HG02588 (cell line): Measurements from ENCODE around the gene CLCN2.

Experiments
- ATAC-seq: cut with Tn5 transposase; IDR thresholded peaks from one replicate; pipeline ENCODE4 v1.9.1; 2021; ENCODE audit warnings: mild to moderate bottlenecking, moderate library complexity; ENCODE audit not compliant: unreplicated experiment

Gene CLCN2

DNA sequence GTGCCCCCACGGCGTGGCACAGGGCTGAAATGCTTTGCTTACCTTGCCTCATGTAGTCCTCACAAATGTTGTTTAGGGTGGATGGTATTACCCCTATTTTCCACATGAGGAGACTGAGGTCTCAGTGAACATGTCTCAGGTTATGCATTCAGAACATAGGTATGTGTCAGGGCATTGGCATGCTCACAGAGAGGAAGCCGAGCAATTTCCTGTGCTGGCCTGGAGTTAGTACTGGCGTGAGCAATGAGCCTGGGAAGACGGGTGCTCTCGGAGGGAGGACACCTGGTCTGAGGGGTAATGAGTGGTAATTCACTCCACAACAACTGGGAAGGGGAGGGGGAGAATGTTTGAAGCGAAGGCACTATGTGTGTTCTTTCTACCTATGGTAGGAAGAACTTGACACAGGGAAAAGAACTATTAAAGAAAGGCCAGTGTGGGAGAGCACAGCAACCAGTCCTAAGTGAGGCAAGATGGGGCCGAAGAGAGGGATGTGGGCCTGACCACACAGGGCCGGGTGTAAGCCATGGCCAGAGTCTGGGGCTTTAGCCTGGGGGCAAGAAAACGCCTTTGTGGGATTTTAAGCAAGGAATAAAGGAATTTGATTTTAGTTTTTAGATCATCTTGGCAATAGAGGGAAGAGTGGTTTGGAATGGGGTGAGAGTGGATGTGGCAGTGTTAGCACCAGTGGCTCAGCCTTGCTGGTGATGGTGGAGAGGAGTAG lies 28.9 kb downstream of the CLCN2 start:
- ATAC-seq: no peak

DNA sequence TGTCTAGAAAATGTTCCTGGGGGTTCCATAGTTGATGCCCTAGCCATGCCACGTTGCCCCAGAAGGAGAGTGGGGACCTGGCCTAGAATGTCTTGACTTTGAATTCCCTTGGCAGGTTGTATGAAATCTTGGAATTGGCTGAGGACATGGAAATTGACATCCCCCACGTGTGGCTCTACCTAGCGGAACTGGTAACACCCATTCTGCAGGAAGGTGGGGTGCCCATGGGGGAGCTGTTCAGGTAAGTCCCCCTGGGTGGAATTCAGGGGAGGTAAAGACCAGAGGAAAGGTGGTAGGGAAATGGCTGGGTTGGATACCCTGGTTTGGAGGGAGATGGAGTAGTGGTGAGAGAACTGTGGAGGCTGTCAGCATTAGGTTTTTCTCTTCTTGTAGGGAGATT lies 32.9 kb downstream of the CLCN2 start:
- ATAC-seq: no peak

DNA sequence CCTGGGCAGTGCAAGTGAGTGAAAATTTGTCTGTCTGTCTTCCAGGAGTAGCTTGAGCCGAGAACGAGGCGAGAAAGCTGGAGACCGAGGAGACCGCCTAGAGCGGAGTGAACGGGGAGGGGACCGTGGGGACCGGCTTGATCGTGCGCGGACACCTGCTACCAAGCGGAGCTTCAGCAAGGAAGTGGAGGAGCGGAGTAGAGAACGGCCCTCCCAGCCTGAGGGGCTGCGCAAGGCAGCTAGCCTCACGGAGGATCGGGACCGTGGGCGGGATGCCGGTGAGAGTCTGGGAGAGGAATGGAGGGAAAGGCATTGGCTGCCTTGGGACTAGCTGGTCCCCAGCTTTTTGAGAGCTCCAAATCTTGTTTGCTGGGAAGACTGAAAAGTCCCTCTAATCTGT lies 34.2 kb downstream of the CLCN2 start:
- no peak for ATAC-seq

DNA sequence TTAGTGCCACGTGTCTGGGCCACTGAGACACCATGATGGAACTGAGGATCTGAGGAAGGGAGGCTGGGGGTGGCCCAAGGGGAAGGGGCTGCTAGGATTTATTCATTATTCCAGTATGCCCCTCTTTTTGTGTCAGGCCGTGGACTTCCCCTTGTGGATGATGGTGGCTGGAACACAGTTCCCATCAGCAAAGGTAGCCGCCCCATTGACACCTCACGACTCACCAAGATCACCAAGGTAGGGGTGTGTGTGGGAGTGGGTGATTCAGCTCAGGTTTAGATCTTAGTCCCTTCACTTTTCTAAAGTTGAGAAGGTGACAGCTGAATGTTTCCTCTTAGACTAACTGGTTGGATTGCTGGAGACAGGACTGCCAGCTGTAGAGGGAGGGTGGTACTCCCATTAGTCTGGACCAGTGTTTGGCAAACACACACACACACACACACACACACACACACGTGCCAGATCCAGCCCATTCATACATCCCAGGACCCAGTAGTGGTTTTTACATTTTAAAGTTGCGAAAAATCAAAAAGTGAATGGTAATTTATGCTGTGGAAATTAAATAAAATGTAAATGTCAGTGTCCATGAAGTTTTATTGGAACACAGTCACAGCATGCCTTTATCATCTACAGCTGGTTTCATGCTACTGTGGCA lies 35.6 kb downstream of the CLCN2 start:
- no peak for ATAC-seq

DNA sequence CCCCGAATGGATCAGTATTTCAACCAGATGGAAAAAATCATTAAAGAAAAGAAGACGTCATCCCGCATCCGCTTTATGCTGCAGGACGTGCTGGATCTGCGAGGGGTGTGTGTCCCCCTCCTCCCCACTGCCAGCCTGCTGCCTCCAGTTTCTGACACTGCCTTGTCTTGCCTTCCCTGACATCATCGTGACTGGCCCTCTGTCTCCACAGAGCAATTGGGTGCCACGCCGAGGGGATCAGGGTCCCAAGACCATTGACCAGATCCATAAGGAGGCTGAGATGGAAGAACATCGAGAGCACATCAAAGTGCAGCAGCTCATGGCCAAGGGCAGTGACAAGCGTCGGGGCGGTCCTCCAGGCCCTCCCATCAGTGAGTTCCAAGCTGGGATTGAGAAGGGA lies 36.1 kb downstream of the CLCN2 start:
- no peak for ATAC-seq

DNA sequence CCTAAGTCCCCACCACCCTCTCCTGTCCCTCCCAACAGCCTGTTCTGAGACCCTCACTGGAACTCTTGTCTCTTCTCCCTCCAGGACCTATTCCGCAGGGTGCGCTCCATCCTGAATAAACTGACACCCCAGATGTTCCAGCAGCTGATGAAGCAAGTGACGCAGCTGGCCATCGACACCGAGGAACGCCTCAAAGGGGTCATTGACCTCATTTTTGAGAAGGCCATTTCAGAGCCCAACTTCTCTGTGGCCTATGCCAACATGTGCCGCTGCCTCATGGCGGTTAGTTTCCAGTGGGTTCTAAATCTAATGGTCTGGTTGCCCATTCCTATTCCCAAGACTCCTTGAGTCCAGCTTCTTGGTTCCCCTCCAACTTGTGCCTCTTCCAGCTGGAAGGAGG lies 37.7 kb downstream of the CLCN2 start:
- ATAC-seq: no peak

DNA sequence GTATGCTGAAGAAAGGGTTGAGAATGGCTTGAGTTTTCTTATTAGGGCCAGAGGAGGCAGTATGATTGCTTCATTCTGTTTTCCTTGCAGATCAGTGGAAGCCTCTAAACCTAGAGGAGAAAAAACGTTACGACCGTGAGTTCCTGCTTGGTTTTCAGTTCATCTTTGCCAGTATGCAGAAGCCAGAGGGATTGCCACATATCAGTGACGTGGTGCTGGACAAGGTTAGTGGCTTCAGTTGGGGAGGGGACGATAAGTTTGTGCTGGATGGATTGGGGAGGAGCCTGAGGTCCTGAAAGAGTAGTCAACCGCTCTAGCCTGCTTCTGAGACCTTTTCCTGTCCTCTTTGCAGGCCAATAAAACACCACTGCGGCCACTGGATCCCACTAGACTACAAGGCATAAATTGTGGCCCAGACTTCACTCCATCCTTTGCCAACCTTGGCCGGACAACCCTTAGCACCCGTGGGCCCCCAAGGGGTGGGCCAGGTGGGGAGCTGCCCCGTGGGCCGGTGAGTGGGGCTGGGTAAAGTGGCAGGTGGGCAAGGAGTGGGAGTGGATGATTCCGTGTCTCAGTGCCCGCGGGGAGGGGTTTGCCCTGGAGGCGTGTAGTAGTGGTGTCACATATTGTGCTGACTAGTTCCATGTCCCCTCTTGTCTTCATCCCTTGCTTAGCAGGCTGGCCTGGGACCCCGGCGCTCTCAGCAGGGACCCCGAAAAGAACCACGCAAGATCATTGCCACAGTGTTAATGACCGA lies 38.5 kb downstream of the CLCN2 start:
- ATAC-seq: no peak

DNA sequence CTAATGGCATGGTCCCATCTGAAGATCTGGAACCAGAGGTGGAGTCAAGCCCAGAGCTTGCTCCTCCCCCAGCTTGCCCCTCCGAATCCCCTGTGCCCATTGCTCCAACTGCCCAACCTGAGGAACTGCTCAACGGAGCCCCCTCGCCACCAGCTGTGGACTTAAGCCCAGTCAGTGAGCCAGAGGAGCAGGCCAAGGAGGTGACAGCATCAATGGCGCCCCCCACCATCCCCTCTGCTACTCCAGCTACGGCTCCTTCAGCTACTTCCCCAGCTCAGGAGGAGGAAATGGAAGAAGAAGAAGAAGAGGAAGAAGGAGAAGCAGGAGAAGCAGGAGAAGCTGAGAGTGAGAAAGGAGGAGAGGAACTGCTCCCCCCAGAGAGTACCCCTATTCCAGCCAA lies 39.7 kb downstream of the CLCN2 start:
- ATAC-seq: no peak

DNA sequence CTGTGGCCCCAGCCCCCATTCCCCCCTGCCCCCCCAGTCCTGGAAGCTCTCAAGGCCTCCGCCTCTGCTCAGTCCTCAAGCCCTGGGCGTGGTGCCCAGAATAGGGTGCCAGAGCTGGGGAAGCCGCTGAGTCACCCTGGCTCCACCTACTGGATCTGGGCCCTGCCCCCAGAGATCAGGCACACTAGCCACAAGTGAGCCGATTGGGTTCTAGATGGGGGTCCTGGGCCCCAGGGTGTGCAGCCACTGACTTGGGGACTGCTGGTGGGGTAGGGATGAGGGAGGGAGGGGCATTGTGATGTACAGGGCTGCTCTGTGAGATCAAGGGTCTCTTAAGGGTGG lies 41.3 kb downstream of the CLCN2 start:
- ATAC-seq: no peak

DNA sequence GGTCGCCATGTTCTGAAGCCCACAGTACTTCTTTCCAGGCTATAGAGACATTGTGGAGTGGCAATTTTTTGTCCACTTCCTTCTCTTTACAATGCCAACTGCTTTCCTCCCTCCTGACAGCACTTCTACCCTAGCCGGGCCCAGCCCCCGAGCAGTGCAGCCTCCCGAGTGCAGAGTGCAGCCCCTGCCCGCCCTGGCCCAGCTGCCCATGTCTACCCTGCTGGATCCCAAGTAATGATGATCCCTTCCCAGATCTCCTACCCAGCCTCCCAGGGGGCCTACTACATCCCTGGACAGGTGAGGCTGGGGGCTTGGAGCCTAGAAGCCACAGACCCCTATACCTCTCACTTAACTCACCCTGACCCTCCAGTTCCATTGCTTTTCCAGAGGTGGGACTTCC lies 44.2 kb downstream of the CLCN2 start:
- no peak for ATAC-seq

DNA sequence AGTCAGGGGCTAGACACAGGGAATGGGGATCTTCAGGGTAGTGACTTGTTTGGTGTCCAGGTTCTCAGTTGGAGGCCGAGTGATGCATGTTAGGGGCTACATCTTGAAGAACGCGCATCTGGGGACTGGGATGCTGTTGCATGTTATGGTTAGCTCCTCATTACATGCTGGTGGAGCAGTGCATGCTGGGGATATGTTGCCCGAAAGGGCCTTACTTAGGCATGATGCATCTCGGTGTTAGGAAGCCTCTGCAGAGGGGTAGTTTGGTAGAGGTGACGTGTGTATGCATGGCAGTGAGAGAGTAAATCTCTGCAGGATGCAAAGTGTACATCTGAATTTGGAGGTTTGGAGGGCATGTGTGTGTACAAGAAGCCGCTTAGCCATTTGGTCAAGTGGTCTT lies 44.6 kb downstream of the CLCN2 start:
- ATAC-seq: no peak

DNA sequence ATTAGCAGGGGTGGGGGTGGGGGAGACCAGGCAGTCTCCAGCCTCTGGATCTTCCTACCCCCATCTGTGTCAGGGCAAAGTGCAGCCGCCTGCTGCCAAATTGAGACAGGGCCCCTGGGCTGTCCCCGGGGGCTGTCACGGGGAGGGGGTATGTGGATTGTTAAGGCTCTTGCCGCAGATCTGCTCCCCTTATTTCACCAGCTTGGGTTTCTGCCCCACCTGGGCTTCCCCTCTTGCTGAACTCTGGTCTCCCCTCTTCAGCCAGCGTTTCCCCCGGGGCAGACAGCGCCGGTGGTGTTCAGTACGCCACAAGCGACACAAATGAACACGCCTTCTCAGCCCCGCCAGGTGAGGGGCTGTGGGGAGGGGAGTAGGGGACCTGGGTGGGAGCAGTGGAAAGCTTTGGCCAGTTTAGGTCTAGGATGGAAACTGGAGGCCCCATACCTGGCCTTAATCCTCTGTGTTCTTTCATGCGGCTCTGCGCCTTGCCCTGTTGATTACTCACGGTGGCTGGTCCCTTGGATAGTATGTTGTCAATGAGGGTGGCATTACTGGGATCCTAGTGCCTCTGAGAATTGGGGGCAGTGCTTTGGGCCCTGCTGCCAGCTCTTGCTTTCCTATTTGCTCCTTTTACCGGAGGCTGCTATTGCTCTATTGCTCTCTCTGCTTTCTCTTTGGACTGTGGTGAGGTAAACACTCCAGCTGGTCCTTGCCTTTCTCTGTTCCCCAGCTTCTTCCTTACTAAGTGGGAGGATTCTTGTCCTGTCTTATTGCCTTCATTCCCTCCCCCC lies 45.3 kb downstream of the CLCN2 start:
- no peak for ATAC-seq

DNA sequence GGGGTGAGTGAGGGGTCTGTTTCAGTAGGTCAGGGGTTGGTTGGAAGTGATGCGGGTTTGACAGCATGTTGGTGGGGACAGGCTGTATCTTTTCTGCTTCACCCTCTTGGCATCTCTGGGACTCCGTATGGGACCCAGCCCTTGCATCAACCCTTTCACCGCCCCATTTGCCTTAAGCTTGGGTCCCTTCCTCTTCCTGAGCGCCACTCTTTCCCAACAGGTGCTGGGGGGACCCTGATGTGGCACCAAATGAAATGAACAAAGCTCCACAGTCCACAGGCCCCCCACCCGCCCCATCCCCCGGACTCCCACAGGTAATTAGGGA lies 45.9 kb downstream of the CLCN2 start:
- ATAC-seq: no peak

DNA sequence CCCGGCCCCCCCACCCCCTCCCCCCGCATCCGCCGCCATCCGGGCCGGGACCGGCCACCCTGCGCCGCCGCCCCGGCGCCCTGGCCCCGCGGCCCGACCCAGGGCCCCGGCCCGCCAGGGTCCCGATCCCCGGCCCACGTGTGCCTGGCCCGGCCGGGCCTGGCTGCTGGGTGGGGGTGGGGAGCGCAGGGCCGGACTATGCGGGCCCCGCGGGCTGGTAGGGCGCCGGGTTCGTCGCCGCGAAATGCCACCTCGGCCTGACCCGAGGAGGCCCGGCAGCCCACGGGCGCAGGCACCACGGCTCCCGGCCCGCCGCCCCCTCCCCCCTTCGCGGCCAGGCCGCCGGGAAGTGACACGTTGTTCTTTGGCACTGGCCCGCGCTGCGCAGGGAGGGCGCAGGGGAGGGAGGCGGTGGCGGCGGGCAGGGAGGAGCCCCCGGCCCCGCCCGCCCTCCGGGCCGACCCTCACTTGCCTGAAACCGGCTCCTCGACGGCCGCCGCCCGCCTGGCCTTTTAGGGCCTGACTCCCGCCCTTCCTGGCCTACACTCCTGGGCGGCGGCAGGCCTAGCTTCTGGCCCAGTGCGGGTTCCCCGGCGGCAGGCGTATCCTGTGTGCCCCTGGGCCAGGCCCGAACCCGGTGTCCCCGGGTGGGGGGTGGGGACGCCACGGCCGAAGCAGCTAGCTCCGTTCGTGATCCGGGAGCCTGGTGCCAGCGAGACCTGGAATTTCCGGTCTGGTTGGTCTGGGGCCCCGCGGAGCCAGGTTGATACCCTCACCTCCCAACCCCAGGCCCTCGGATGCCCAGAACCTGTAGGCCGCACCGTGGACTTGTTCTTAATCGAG lies 46.5 kb downstream of the CLCN2 start:
- ATAC-seq: peak; percentile 44

DNA sequence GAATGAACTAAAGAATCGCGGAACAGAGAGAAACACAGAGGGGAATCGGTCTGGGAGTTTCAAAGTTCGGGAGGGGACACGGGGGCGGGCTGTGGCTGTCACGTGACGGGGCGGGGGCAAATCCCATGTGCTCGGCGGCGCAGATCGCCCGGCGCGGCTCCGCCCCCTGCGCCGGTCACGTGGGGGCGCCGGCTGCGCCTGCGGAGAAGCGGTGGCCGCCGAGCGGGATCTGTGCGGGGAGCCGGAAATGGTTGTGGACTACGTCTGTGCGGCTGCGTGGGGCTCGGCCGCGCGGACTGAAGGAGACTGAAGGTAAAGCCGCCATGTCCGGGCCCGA lies 47.1 kb downstream of the CLCN2 start, which contains the start of gene EIF4G1:
TSS of gene EIF4G1 (plus strand) at position 244 of the 337 bp plus-strand sequence. CDS start 1,191 bp downstream, outside the sequence.
- peak; percentile 82 for ATAC-seq

DNA sequence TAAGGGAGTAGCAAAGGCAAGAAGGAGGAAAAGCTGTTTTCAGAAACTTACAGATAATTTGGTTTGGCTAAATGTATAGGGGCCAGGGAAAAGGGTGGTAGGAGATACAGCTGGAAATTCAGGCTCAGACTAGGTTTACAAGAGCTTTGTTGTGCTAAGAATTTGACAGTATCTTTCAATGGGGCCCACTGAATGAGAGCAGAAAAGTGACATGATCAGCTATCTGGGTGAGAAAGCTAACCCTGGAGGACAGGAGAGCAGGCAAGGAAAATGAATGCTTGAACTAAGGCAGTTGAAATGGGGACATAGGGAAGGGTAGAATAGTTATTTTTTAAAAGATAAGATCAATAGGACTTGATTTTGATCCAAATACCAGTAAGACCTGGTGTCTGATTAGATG lies 49.8 kb downstream of the CLCN2 start:
- no peak for ATAC-seq

DNA sequence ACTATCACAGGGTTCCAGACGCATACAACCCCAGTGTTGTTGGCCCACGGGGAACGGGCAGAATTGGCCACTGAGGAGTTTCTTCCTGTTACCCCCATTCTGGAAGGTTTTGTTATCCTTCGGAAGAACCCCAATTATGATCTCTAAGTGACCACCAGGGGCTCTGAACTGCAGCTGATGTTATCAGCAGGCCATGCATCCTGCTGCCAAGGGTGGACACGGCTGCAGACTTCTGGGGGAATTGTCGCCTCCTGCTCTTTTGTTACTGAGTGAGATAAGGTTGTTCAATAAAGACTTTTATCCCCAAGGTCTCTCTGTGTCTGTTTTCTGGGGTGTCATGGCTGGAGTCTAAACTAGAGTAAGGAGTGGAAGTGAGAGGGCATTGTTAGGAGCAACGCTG lies 52.7 kb downstream of the CLCN2 start:
- no peak for ATAC-seq

DNA sequence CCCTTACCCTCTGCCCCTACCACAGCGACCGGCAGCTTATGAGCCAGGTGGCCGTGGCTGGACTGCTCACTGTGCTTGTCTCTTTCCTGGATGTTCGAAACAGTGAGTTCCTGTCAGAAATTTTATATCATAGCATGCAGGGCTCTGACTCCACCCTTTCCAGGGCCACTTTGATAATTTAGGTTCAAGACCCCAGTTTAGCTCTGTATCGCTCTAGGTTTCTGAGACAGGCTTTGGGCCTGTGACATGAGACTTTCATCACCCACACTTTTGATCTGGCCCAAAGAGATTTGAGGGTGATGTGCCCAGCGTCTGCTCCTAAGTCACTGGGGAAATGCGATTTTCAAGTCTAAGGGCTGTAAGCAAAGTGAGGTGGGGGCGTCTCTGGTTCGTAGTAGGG lies 53.5 kb downstream of the CLCN2 start:
- ATAC-seq: no peak

DNA sequence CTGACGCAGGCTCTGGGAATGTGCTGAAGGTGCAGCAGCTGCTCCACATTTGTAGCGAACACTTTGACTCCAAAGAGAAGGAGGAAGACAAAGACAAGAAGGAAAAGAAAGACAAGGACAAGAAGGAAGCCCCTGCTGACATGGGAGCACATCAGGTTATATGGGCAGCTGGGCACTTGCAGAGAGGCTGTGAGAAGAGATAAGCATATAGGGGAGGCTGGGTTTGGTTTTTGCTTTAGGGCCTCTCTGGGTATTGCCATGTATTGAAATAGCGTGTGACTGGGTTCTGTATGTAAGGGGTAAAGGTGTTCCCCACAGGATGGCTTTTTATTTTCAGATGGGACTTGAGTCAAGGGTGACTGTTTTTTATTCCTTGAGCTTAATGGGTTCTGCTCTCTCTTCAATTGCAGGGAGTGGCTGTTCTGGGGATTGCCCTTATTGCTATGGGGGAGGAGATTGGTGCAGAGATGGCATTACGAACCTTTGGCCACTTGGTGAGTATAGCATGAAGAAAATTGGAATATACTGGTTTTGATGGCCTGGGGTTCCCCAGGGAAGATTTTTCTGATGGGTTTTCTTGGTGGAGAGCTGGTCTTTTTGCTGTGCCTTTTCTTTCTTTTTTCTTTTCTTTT lies 54.9 kb downstream of the CLCN2 start:
- ATAC-seq: no peak

DNA sequence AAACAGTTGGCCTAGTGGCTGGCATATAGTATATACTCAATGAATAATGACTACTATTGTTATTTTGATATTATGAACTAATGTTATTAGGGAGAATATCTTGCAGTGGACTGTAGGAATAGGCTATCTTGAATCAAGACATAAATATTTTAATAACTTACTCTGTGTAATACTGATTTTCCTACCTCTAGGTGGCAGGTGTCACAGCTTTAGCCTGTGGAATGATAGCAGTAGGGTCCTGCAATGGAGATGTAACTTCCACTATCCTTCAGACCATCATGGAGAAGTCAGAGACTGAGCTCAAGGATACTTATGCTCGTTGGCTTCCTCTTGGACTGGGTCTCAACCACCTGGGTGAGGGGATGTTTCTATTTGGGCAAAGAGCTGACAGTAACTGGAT lies 55.8 kb downstream of the CLCN2 start:
- no peak for ATAC-seq
